H9 (cell line): Measurements from ENCODE around the gene BCL11B. TPM values are rescaled to one million over a fixed set of nuclear protein-coding genes. Genes with fewer than 3 reads are reported as not detected.
A peak's percentile ranks its signal among the peaks of the same experiment; 100 is the strongest.

Experiments
- DNase-seq: peaks from one replicate; pipeline ENCODE4 v3.0.0-alpha.2; 2017
- H2AFZ ChIP-seq: one replicate; pipeline ENCODE4 v1.6.1; 2013; ENCODE audit warnings: mild to moderate bottlenecking, low read length, control low read depth, moderate library complexity
- H2AK5ac ChIP-seq: 2 replicates; pipeline ENCODE4 v1.6.1; 2013; ENCODE audit warnings: low read length, control low read depth, mixed read lengths; ENCODE audit not compliant: insufficient read length
- H2BK120ac ChIP-seq: one replicate; pipeline ENCODE4 v1.6.1; 2013; ENCODE audit warnings: low read depth, mild to moderate bottlenecking, low read length, control low read depth, inconsistent platforms; ENCODE audit not compliant: poor library complexity, severe bottlenecking
- H2BK12ac ChIP-seq: 2 replicates; pipeline ENCODE4 v1.6.1; 2013; ENCODE audit warnings: low read length, control low read depth, mixed read lengths, low read depth; ENCODE audit not compliant: insufficient read length
- H2BK15ac ChIP-seq: 2 replicates; pipeline ENCODE4 v1.6.1; 2013; ENCODE audit warnings: low read depth, low read length, control low read depth
- H2BK20ac ChIP-seq: one replicate; pipeline ENCODE4 v1.6.1; 2013; ENCODE audit warnings: low read depth, mild to moderate bottlenecking, low read length, control low read depth, inconsistent platforms; ENCODE audit not compliant: poor library complexity, severe bottlenecking
- H2BK5ac ChIP-seq: 2 replicates; pipeline ENCODE4 v1.6.1; 2013; ENCODE audit warnings: low read length, control low read depth, mixed read lengths; ENCODE audit not compliant: insufficient read length
- H3K14ac ChIP-seq: 2 replicates; pipeline ENCODE4 v1.6.1; 2013; ENCODE audit warnings: low read length, control low read depth; ENCODE audit not compliant: insufficient read depth
- H3K18ac ChIP-seq: 2 replicates; pipeline ENCODE4 v1.6.1; 2013; ENCODE audit warnings: low read depth, mild to moderate bottlenecking, mixed read lengths, low read length, control low read depth; ENCODE audit not compliant: insufficient read length
- H3K23ac ChIP-seq: 2 replicates; pipeline ENCODE4 v1.6.1; 2013; ENCODE audit warnings: low read length, control low read depth, mixed read lengths, low read depth; ENCODE audit not compliant: insufficient read length
- H3K23me2 ChIP-seq: 2 replicates; pipeline ENCODE4 v1.6.1; 2013; ENCODE audit warnings: low read depth, mild to moderate bottlenecking, mixed read lengths, low read length, control low read depth; ENCODE audit not compliant: insufficient read length, poor library complexity, severe bottlenecking
- H3K27ac ChIP-seq: 2 replicates; pipeline ENCODE4 v1.5.1; 2013; ENCODE audit warnings: low read length, control low read depth, mixed read lengths, low read depth; ENCODE audit not compliant: insufficient read length
- H3K27me3 ChIP-seq: 2 replicates; pipeline ENCODE4 v1.6.1; 2013; ENCODE audit warnings: low read length, control low read depth, inconsistent platforms; ENCODE audit not compliant: insufficient read depth
- H3K4ac ChIP-seq: 2 replicates; pipeline ENCODE4 v1.6.1; 2013; ENCODE audit warnings: low read depth, mild to moderate bottlenecking, control low read depth, inconsistent platforms, low read length, moderate library complexity
- H3K4me1 ChIP-seq: 2 replicates; pipeline ENCODE4 v1.6.1; 2013; ENCODE audit warnings: low read length, control low read depth, inconsistent platforms; ENCODE audit not compliant: insufficient read depth
- H3K4me2 ChIP-seq: 2 replicates; pipeline ENCODE4 v1.6.1; 2013; ENCODE audit warnings: low read length, control low read depth, mixed read lengths; ENCODE audit not compliant: insufficient read length, insufficient read depth
- H3K56ac ChIP-seq: 2 replicates; pipeline ENCODE4 v1.6.1; 2013; ENCODE audit warnings: low read depth, mild to moderate bottlenecking, mixed read lengths, low read length, control low read depth; ENCODE audit not compliant: insufficient read length
- H3K79me1 ChIP-seq: 2 replicates; pipeline ENCODE4 v1.6.1; 2013; ENCODE audit warnings: low read depth, mild to moderate bottlenecking, moderate library complexity, low read length, control low read depth, inconsistent platforms; ENCODE audit not compliant: insufficient read depth, poor library complexity, severe bottlenecking
- H3K79me2 ChIP-seq: 2 replicates; pipeline ENCODE4 v1.6.1; 2013; ENCODE audit warnings: low read length, control low read depth, inconsistent platforms; ENCODE audit not compliant: insufficient read depth
- H3K9ac ChIP-seq: 2 replicates; pipeline ENCODE4 v1.6.1; 2013; ENCODE audit warnings: low read length, control low read depth, mixed read lengths; ENCODE audit not compliant: insufficient read length; ENCODE audit errors: extremely low read depth
- H3K9me3 ChIP-seq: one replicate; pipeline ENCODE4 v1.6.1; 2013; ENCODE audit warnings: low read depth, low read length, inconsistent platforms; ENCODE audit not compliant: control insufficient read depth
- H3T11ph ChIP-seq: one replicate; pipeline ENCODE4 v1.6.1; 2013; ENCODE audit warnings: mild to moderate bottlenecking, low read length, control low read depth, inconsistent platforms
- H4K20me1 ChIP-seq: one replicate; pipeline ENCODE4 v1.6.1; 2013; ENCODE audit not compliant: control insufficient read depth, insufficient read length, insufficient read depth
- H4K5ac ChIP-seq: 2 replicates; pipeline ENCODE4 v1.6.1; 2013; ENCODE audit warnings: low read depth, mild to moderate bottlenecking, mixed read lengths, low read length, control low read depth; ENCODE audit not compliant: insufficient read length
- H4K8ac ChIP-seq: replicated peaks from 2 replicates; pipeline ENCODE4 v1.6.1; 2013; ENCODE audit warnings: low read length, control low read depth, mixed read lengths, low read depth; ENCODE audit not compliant: insufficient read length
- H4K91ac ChIP-seq: 2 replicates; pipeline ENCODE4 v1.6.1; 2013; ENCODE audit warnings: low read depth, mild to moderate bottlenecking, moderate library complexity, mixed read lengths, low read length, control low read depth; ENCODE audit not compliant: insufficient read length
- H3K27ac Mint-ChIP-seq, 3 experiments: 2 replicates in 2 of 3; 3 replicates in 1 of 3; pipeline ENCODE4 v1.8.0; 2020 to 2021; ENCODE audit warnings: mixed read lengths in 3 of 3, mild to moderate bottlenecking in 1 of 3, moderate library complexity in 1 of 3
- H3K27me3 Mint-ChIP-seq: 2 replicates; pipeline ENCODE4 v1.8.0; 2021; ENCODE audit warnings: low read depth, mild to moderate bottlenecking, moderate library complexity, mixed read lengths
- H3K36me3 Mint-ChIP-seq, 3 experiments: 2 replicates in 2 of 3; 3 replicates in 1 of 3; pipeline ENCODE4 v1.8.0; 2020 to 2021; ENCODE audit warnings: low read depth in 3 of 3, mixed read lengths in 3 of 3; ENCODE audit not compliant: insufficient read depth in 1 of 3
- H3K4me1 Mint-ChIP-seq, 2 experiments: 2 replicates each; pipeline ENCODE4 v1.8.0; 2020; ENCODE audit warnings: mixed read lengths in 2 of 2
- H3K4me3 Mint-ChIP-seq, 2 experiments: 2 replicates in 1 of 2; 3 replicates in 1 of 2; pipeline ENCODE4 v1.8.0; 2020 to 2021; ENCODE audit warnings: mild to moderate bottlenecking in 2 of 2, mixed read lengths in 2 of 2, moderate library complexity in 1 of 2
- H3K9me3 Mint-ChIP-seq, 2 experiments: 2 replicates in 1 of 2; 3 replicates in 1 of 2; pipeline ENCODE4 v1.8.0; 2020; ENCODE audit warnings: mild to moderate bottlenecking in 2 of 2, mixed read lengths in 2 of 2, moderate library complexity in 1 of 2
- CTCF ChIP-seq: fragments of 200-600 bp; sonication (generic); conservative IDR thresholded peaks from 3 replicates; pipeline ENCODE4 v1.8.0; 2021; ENCODE audit warnings: antibody characterized with exemption, mild to moderate bottlenecking
- WGBS: extraction: QIAGEN DNeasy Blood & Tissue Kit; methylation state at CpG from one replicate; pipeline ENCODE4 v1.1.7; 2013; ENCODE audit warnings: missing lambda C conversion rate, low lambda C conversion rate, mixed read lengths; ENCODE audit not compliant: insufficient read length; ENCODE audit errors: extremely low coverage; 5-methylcytosine and 5-hydroxymethylcytosine counted together
- total RNA-seq: library from RNA; stranded (reverse); gene quantifications from 2 replicates; pipeline ENCODE4 v1.2.1, GENCODE V29; 2021

The BCL11B gene
- total RNA-seq, 1 experiment from 2014 or later: 4.9 TPM

GRCh38 chr14:99240627-99241324 lies 31.2 kb downstream of the BCL11B start:
- no peaks in the 10 kb centered on the region; the same call in 1 of the 2 replicates for H3K79me2 ChIP-seq

More at GRCh38 chr14:99240627-99241324, 31.2 kb downstream of the BCL11B start:
- H3T11ph ChIP-seq: no peak overlapping the region
- no peak overlapping the region for H3K4ac ChIP-seq
- no peak overlapping the region for H3K56ac ChIP-seq
- no peak for TF ChIP-seq CTCF
- Mint-ChIP-seq H3K4me3 (peak overlapping the region in 1 of 2 experiments; percentile 62; a peak in 3 of 5 replicates), H3K27me3 (no peaks in the 10 kb centered on the region; the same call in 1 of the 2 replicates), H3K4me1 (peaks cover 64 to 87% of the 10 kb centered on the region in 2 experiments), H3K9me3 (no peaks in the 10 kb centered on the region; a peak in 1 of 5 replicates), H3K27ac (peak overlapping the region in 2 of 3 experiments; percentile 46 to 52; a peak in 2 of 7 replicates), H3K36me3 (no peaks in the 10 kb centered on the region)
- H3K23ac ChIP-seq: no peak overlapping the region
- no peak overlapping the region for H4K5ac ChIP-seq
- peaks cover 26% of the 10 kb centered on the region for H3K4me1 ChIP-seq
- no peak for DNase-seq
- H2BK12ac ChIP-seq: no peak overlapping the region
- peaks cover 9% of the 10 kb centered on the region for H3K23me2 ChIP-seq
- H3K9ac ChIP-seq: no peak overlapping the region
- no peak overlapping the region for H2AK5ac ChIP-seq
- no peaks in the 10 kb centered on the region for H3K79me1 ChIP-seq
- no peak overlapping the region for H3K27ac ChIP-seq
- H4K8ac ChIP-seq: no peak overlapping the region
- H3K4me2 ChIP-seq: no peak overlapping the region
- no peak overlapping the region for H3K18ac ChIP-seq
- no peak overlapping the region for H4K91ac ChIP-seq
- no peak overlapping the region for H3K14ac ChIP-seq
- no peaks in the 10 kb centered on the region for H3K27me3 ChIP-seq
- no peak overlapping the region for H2AFZ ChIP-seq
- no peak overlapping the region for H2BK120ac ChIP-seq
- no peak overlapping the region for H2BK15ac ChIP-seq
- no peak overlapping the region for H2BK20ac ChIP-seq
- no peak overlapping the region for H2BK5ac ChIP-seq
- no CpG with 5 or more reads among the region's 23 CpGs for WGBS
- H4K20me1 ChIP-seq: no peaks in the 10 kb centered on the region
- no peaks in the 10 kb centered on the region for H3K9me3 ChIP-seq
